MM.1S (cell line): Measurements from ENCODE around the gene CDC42EP2.

Experiments
- EZH2phosphoT487 ChIP-seq: fragments of 300-600 bp; sonication (generic); IDR thresholded peaks from 2 replicates; pipeline ENCODE4 v1.6.1; 2018; ENCODE audit warnings: antibody characterized with exemption, low read length
- TF ChIP-seq, protein P1 (sequence below): fragments of 300-600 bp; sonication (generic); IDR thresholded peaks from 2 replicates; pipeline ENCODE4 v1.5.1; 2016; ENCODE audit warnings: antibody characterized with exemption, low read length, mixed read lengths

DNA sequence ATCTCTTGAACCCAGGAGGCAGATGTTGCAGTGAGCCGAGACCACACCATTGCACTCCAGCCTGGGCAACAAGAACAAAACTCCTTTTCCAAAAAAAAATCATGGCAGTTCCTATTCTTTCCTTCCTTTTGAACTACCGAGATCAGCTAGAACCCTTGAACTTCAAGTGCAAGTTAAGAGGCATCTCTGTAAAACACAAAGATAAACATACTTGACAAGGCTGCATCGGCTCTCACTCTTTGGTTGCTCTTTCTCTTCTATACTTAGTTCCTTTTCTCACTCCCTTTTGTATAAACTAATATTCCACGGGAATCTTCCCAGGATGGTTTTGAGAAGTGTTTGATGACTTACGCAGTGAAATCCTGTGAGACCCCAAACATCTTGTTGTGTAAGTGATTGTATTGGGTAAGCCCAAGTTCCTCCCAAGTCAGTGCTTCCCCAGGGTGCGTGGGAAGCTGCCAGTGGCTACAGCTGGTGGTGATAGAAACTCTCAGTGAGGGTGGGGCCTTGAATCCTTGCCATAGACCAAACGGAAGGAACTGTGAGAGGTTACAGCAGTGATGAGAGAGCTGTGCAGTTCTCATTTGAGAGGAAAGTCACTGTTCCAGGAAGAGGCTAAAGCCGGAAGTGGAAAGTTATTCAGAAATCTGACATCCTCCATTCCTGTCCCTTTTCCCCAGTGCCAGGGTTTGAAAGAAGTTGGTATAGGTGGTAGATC, 24.1 kb upstream of the CDC42EP2 start:
- TF ChIP-seq, protein P1, sequence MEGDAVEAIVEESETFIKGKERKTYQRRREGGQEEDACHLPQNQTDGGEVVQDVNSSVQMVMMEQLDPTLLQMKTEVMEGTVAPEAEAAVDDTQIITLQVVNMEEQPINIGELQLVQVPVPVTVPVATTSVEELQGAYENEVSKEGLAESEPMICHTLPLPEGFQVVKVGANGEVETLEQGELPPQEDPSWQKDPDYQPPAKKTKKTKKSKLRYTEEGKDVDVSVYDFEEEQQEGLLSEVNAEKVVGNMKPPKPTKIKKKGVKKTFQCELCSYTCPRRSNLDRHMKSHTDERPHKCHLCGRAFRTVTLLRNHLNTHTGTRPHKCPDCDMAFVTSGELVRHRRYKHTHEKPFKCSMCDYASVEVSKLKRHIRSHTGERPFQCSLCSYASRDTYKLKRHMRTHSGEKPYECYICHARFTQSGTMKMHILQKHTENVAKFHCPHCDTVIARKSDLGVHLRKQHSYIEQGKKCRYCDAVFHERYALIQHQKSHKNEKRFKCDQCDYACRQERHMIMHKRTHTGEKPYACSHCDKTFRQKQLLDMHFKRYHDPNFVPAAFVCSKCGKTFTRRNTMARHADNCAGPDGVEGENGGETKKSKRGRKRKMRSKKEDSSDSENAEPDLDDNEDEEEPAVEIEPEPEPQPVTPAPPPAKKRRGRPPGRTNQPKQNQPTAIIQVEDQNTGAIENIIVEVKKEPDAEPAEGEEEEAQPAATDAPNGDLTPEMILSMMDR = no peak
- TF ChIP-seq EZH2phosphoT487 = no peak
